Germinal center (tissue), 1 donor: Measurements from ENCODE around the gene ESRRG.

Experiments used
- DNase-seq: peaks from one replicate; pipeline ENCODE4 v3.0.0; 2012; ENCODE audit warnings: mixed read lengths, low spot score

ESRRG gene

DNA sequence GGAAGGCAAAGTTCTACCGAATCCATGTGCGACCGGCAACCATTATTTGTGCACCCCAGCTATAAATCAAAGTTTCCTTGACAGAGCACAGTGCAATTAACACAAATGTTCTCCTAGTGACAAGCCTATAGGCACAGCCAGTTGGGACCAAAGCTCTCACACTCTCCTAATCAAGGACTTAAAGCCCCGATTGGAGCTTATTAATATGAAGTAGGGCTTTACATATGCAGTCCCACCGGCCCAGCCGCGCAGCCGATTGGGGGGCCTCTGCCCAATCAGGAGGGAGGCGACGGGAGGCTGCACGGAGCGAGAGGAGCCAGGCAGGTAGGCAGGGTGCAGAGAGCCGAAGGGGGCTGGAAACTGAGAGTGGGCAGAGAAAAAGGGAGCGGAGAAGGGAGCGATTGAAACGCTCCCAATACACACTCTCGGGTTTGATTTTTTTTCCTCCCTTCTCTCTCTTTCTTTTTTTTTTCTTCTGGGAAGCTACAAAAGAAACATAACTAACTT, at the start of gene ESRRG:
Gene ESRRG (minus strand): TSS at position 156 of the 507 bp plus-strand sequence. CDS start 130 bp downstream, at position 26.
- no peak for DNase-seq

DNA sequence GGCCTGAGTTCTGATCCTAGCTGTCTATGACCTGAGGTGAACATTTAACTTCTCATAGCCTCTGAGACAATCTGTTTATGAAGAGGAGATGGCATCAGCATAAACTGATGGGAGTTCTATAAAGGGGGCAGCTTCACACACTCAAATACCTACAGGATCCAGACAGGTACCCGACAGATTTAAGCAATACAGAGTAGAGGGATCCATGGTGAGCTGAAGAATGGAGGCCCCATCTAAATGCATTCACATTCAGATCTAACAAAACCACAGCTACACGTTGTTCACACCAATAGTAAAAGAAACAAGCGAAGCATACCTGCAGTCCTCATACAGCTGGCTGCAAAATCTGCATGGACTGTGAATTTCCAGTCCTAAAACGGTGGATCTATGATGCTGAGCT, 48.7 kb upstream of the ESRRG start:
- DNase-seq, result no peak

- DNase-seq, result no peak
Observed at GRCh38 chr1:216766633-216767327, 43.6 kb upstream of the ESRRG start.

DNA sequence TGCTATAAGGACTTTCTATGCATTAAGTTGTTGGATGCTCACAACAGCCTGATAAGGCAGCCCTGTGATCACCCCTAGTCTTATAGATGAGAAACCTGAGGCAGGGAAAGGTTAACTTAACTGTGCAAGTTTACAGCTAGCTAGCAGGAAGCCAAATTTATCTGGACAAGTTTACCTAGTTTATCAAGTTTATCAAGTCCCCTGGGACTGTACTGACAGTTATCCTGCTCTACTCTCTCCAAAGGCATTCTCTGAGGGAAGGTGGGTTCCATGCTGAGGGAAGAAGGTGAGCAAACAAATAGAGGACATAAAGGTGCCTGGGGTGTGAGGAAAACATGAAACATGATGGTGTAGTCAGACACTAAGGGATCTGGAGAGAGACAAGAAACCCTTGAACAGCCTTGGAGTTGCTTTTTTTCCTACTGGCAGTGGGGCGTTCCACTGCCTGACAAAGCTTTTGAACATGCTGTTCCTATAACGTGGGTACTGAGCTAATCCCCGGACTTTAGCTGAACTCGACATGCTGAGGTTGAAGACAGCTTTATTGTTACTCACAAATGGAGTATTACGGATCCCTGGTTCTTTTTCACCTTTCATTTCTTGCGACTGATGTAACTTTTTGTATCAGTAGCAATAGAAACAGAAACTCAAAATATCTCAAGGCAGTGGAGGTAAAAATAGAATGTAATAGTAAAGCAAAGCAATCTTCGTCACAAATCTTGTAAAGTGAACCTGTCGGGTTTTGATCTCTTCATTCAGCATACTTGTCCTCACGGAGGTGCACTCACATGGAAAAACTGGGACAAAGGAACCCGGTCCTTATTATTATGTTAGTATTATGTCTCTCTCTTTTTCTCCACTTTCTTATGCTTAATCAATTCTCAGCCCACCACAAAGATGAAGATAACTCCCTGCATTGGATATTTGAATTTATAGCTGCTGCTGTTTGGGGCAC, 42.4 kb upstream of the ESRRG start:
- no peak for DNase-seq

GRCh38 chr1:216758161-216758560, 34.9 kb upstream of the ESRRG start:
- DNase-seq, result no peak

GRCh38 chr1:216757110-216757509, 33.9 kb upstream of the ESRRG start:
- no peak for DNase-seq

- no peak for DNase-seq
Observed at GRCh38 chr1:216750961-216751360, 27.7 kb upstream of the ESRRG start.

DNA sequence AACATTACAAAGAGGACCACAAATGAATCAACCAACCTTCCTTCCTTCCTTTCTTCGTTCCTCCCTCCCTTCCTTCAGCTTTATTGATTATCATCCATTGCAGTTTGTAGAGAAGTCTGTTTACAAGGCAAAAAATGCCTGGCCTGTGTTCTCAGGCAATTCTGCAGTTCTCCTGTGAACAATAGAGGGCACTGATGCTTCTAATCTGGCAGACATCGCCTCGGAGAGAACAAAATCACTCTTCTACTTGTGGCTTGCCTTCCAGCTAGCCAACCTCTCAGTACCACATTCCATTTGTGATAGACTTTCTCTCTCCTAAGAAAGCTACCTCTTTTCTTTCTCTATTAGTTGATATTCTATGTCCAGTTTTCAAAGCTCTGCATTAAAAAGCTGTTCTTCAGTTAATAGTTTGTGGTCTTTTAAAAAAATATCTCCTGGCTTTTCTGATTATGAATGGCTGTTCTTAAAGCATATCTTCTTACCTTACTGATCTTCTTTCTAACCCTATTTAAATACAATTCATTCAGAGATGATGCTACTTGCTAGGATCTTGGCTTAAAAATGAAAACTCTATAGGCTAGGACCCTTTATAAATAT, 26.9 kb upstream of the ESRRG start:
- DNase-seq, result no peak

GRCh38 chr1:216749232-216749631, 26.0 kb upstream of the ESRRG start:
- no peak for DNase-seq

DNA sequence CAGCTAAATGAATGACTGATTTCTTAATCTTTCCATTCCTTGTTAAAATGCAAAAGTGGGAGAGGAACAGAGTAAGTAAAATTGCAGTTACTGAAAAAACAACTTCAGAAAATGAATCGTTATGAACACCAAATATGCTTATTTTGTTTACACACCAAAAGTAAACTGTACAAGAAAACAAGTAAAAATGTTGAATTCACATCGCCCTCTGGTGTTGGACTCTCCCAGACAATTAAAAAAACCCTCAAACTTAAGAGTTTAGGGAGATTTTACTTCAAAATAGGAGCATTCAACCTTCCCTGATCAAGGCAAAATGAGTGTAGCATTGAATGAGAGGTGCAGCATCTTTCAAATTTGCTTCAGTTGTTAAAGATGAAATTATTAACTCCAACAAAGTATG, 19.4 kb upstream of the ESRRG start:
- DNase-seq, result no peak

GRCh38 chr1:216740331-216740730, 17.1 kb upstream of the ESRRG start:
- no peak for DNase-seq

DNA sequence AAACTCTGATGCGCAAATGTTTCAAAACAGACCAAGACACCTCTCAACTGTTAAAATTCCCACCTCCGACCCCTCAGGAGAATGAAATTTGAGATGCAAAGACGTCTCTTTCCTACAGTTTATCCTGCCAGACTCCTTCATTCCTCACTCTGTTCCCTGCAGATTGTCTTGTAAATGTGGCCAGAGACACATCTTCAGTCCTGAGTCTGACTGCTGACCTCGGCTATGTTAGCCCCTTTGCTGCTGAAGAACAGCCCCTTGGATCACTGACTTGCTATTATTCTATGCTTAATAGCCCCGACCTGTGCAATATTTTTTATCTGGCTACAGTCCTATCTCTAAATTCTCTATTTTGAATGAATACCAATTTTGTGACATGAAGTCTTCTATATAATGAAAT, 16.6 kb upstream of the ESRRG start:
- no peak for DNase-seq

GRCh38 chr1:216732121-216732520, 8.9 kb upstream of the ESRRG start:
- DNase-seq, result no peak

GRCh38 chr1:216731562-216731961, 8.3 kb upstream of the ESRRG start:
- DNase-seq, result no peak

DNA sequence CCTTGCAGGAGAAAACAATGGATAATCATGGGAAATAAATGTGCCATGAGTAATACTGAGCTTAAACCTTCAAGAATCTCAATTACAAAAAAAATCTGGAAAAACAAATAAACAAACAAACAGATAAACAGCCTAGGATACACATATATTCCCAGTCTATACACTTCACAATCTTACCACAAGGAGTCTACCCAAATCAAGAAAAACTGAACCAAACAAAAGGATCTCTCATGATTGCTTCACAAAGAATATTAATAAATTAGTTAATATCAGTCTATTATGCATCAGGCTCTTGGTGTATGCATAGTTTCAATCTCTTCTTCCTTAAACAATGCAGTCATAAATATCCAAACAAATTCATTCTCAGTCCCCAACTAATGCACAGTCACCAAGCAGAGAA, 3.2 kb upstream of the ESRRG start:
- no peak for DNase-seq

DNA sequence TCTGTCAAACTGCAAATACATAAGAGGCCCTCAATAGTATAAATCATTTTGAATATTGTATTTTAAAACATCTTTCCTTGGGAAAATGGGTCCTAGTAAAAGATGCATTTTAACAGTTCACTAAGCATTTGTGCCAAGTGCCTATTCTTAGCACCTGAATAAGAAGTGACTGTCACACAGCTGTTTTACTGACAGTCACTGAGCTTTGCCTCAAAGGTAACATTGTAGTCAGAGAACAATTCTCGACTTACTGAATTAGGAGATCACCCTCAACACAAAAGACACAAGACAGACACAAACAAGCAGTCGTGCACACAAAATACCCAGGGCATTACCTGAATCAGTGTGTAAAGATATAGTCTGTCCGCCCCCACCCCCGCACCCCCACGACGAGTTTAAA, 408 bp downstream of the ESRRG start:
- no peak for DNase-seq

DNA sequence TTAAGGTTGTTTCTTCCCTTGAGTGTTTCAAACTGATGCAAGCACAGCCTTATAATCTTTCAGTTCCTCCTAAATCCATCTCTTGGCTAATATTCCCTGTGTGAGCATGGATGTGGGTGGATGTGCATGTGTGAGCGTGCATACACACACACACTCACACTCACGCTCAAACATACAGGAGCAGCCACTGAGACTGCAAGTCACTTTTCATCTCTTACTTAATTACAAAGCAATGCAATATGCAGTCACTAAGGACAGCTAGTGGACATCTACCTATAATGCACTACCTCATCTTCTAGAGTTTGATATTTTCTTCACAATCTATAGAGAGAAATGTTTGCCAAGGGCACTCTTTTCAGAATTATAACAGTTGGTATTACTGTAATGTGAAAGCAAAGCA, 1.4 kb downstream of the ESRRG start:
- no peak for DNase-seq

- DNase-seq, result no peak
Observed at GRCh38 chr1:216721062-216721461, 2.2 kb downstream of the ESRRG start.

GRCh38 chr1:216711712-216712111, 11.5 kb downstream of the ESRRG start:
- DNase-seq, result no peak

DNA sequence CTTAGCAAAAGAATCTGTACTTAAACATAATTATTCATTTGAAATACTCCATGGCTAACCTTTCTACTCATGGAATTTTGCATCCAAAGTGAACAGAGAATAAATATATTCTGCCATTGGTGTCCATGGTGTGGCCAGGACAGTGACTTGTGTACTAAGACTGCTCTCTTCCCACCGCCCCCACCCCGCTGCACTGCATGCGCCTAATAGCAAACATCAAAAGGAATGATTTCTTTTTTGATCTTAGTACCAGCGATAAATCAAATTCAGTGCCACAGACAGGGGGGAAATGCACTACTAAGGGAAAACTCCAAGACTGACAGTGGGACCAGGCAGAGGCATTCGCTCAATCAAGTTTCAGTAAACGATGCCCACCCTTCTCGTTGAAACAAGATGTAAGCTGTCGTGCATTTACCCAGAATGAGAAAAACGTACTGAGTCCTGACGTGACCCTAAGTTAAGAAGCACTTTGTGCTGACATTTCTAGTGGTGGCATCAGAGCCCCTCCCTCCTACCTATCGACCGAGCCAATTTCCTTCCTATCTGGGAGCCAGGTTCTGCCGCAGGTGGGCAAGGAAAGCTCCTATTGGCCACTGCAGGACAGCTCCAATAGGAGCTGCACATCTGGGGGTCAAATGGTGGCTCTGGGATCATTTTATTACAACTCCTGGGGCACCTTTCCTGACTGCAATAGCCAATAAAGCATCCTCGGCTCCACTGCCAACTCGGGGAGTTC, 12.5 kb downstream of the ESRRG start:
- DNase-seq, result no peak

GRCh38 chr1:216710055-216710454, 13.2 kb downstream of the ESRRG start:
- DNase-seq, result no peak

GRCh38 chr1:216705676-216706075, 17.6 kb downstream of the ESRRG start:
- no peak for DNase-seq
